Stimulated activated CD4-positive, alpha-beta T cell treated with anti-CD3 and anti-CD28 coated beads, Interleukin-2, amount 100 ng/mL, for 4 hours (primary cell): Measurements from ENCODE around the gene BTRC.

Experiments
- DNase-seq: peaks from one replicate; pipeline ENCODE4 v3.0.0-alpha.2; 2020; ENCODE audit warnings: low read depth

The BTRC gene

DNA sequence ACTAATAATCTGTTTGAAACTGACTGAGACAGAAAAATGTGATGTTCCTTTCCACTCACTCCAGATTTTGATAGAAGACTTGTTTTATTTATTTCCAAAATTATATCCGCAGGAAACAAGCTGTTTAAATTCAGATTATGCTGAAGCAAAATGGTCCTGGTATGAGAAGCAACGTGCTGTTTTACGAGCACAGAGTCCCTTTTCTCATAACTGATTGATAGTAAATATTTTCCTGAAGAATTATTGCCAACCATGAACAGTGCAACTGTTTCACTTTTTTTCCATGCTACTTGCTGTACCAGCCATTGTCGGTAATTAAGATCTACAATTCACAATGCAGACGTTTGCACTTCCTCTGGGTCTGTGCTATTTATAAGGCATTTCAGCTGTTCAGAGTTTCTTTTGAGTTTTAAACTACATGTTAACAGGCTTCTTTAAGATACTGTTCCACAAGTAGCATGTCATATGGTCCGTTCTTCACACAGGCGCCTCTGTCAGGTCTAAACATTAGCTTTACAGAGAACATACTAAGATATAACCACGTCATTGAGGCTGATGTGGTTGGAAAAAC lies 130.3 kb downstream of the BTRC start:
- no peak for DNase-seq

DNA sequence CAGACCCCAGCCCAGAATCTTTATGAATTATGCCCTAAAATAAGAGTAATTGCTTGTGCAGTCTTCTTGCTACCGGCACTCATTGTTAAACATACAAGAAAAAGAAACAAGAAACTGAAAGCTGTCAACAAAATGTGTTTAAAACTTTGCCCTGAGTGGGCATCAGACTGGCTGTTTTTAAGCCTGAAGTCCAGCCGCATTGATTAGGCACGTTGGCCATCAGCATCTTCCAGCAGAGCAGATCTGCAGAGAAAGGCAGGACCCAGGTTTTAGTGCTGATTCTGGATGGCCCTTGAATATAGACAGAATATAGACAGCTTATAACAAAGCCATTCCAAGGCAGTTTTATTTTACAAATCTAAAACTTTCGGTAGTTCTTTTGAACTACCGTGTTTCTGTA lies 131.2 kb downstream of the BTRC start:
- DNase-seq, result no peak

DNA sequence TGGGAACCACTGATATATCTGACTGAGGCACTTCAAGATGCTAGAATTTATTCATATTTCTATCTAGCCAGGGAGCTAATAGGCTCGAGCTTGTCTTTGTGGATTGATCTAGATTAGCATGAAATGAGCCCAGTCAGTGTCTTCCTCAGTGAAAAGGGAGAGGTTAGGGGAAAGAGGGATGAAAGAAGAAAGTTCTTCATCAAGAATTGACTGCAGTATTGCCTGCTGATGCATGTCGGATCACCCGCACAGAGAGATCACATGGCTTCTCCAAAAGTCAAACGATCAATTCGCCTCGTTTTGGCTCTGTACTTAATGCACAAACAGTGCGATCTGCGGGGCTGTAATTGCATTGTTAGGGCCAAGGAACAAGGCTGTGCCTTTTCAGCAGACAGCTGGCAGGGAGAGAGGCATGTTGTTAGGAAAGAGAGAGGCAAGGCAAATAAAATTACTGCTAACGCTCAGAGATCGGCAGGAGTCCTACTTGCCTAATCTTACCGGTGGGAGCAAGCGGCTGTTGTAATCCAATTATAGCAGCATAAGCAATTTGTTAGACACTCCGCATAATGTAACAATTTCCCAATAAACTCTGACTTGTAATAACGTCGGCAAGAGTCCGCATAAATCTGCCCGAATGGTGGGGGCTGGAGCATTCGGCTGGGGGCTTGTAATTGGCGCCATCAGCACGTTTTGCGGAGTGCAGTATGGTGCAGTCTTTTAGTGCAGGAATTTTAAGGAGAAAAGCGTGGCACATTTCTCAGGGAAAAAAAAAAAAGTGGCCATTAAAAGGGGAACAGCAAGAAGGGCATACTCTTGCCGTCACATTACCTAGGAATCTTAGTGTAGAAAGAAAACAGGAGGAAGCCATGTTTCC lies 132.0 kb downstream of the BTRC start:
- DNase-seq, result no peak

DNA sequence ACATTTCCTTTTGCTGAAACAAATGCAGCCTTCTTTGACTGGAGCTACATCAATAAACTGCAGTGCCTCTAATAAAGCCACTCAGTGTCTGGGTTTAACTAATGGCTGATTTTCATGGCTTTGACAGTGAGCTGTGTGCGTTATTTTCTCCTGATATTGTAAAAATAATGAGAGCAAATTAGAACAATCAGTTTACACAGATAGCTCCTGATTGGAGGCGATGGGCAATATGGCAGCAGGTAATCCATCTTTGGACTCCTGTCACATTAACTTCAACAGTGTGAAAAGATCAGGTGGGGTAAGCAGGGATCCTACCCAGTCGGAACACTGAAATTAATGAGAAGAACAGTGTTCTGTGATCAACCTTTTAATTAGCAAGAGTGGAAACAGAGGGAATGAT lies 133.4 kb downstream of the BTRC start:
- no peak for DNase-seq

DNA sequence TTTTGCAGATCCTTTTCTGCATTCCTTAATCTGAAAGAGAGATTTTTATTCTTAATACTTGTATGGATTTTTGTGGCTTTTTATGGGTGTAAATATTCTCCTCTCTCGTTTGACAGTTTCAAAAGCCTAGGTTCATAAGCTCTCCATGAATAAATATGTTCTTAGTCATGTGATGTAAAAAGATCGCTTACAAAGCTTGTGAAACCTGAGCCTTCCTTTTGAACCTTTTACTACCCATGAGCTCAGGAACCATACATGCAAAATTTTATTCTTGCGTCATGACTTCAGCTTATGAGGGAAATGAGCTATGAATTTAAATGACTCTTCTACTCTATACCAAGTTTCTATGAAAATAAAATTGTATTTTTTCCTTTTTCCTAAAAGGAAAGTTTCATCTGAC lies 135.4 kb downstream of the BTRC start:
- DNase-seq, result no peak

DNA sequence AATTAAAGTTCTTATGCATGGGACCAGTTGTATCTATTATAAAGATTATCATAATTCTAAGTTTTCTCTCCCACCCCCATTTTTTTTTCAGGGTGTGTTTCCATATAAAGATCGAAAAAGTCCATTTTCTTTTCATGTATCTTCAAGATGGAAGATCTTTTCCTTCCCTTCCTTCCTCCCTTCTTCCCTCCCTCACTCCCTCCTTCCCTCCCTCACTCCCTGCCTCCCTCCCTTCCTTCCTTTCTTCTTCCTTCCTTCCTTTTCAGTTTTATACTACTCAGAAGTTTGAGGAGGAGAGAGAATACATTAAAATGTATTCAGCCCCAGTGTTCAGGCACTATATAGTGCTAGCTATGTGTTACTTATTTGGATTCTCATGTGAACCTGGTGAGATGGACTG lies 136.1 kb downstream of the BTRC start:
- no peak for DNase-seq

DNA sequence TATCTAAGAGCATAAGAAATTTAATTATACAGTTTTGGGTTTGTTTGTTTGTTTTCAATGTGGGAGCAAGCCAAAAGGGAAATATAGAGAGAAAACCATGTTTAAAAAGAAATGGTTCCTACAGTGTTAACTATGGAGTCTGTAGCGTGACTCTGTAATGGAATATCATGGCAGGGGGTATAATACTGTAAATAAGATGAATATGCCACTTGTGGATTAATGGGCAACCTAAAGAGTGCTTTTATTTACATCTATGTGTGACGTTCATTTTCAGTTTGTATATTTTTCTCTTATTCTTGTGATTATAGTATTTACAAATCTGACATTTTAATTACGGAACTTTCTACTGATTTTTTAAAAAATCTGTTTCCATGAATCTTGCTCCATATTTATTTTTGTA lies 138.2 kb downstream of the BTRC start:
- no peak for DNase-seq

DNA sequence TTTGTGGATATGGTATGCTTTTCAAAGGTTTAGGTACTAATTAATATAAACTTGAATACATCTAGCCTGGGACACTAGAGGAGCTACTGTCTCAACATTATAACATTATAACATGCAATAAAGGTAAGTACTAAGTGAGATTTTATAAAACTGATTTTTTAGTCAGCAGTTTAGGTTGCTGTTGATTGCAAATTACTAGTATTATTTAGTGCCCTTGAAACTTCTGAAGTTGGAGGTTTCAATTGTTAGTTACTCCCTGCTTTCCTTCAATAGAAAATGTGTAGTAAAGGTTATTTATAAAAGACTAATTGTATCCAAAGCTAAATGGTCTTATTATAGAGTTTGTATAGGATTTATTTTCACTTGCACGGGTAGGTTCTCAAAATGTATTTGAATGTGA lies 138.8 kb downstream of the BTRC start:
- DNase-seq, result no peak

DNA sequence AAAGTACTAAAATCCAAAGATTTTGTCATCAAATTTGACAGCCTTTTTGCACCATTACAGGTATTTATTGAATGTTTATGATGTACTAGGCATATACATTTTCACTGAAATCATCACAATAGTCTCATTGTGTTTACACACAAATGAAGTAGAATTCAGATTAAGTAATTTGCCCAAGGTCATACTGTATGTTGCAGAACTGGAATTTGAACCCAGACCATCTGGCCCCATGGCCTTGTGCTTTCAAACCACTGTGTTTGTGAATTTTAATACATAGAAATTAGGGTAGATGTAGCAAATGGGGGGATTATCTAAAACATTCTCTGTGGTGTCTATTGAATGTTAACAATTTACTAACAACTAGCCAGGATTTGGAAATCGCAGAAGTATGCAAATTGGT lies 139.3 kb downstream of the BTRC start:
- DNase-seq, result no peak

DNA sequence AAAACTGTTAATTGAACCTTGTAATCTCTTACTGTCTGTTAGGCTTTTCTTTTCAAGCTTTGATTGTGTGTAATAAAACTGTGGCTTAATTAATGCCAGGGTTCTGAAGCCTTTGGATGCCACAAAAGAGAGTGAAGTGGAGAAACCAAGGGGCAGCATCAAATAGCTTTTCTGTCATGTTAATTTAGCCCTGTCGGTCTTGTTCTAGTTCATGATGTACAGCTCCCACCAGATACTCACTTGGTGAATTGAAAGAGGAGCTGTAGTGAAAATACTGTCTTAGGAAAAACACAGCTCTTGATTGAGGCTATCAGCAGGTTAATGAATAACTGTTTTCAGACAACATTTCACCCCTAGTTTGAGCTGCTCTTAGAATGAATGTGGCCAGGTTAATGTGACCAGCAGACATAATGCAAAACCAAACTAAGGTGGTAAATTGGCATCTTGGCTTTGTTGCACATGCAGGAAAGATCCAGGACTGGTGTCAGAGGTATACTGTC lies 139.9 kb downstream of the BTRC start:
- DNase-seq, result no peak

DNA sequence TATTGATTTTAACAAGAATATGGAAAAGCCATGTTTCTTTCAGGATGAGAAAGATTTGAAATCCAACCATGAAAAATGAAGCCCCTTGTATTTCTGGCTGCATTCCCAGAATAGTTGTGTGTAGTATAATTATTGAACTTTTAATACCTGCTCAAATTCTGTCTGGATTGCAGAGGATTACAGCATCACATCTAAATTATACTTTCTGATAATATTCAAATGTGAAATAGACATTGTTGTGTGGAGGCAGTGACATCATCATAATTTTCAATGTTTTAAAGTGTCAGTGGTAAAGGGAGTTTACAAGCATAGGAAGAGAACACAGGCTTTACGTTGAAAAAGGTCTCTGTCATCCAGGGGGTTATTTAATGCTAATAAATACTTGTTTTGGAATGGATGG lies 140.7 kb downstream of the BTRC start:
- no peak for DNase-seq

DNA sequence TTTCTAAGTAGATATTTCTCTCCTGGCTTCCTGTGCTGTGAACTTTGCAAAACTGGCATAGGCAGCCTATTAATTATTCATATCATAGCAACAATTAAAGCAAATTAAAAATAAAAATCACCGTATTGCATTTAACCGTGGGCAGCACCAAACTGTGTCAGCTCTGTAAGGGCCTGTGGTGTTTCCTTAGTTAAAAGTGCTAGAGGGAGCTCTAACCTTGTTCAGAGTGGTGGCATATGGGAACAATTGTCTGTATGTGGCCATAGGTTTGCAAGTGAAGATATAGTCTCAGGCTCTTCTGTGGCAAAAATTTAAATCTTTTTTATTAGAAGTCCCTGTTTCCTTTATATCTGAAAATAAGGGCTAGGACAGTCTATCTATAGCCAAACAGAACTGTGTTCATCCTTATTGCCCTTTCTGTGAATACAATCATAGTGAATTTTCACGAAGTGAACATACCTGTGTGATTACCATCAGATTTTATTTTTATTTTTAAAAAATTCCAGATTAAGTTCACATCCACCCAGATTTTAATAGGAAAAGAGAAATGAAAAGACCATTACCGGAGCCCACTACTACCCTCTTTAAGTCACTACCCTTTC lies 141.5 kb downstream of the BTRC start:
- DNase-seq, result no peak

DNA sequence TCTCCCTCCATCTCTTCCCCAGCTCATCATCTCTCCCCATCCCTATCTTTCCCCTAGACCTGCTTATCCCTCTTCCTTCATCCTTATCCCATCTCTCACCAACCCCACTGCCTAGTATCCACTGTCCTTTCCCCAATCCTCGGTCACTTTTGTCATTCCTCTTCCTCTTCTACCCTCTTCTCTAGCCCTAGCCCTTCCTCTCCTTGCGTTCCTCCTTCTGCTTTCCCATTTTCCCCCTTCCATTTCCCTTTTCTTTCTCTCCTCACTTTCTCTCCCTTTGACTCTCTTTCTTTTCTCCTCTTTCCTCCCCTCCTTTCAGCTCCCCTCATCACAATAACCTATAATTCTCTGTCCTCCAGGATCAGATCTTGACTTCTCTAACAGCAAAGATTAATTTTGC lies 150.5 kb downstream of the BTRC start:
- DNase-seq, result no peak

DNA sequence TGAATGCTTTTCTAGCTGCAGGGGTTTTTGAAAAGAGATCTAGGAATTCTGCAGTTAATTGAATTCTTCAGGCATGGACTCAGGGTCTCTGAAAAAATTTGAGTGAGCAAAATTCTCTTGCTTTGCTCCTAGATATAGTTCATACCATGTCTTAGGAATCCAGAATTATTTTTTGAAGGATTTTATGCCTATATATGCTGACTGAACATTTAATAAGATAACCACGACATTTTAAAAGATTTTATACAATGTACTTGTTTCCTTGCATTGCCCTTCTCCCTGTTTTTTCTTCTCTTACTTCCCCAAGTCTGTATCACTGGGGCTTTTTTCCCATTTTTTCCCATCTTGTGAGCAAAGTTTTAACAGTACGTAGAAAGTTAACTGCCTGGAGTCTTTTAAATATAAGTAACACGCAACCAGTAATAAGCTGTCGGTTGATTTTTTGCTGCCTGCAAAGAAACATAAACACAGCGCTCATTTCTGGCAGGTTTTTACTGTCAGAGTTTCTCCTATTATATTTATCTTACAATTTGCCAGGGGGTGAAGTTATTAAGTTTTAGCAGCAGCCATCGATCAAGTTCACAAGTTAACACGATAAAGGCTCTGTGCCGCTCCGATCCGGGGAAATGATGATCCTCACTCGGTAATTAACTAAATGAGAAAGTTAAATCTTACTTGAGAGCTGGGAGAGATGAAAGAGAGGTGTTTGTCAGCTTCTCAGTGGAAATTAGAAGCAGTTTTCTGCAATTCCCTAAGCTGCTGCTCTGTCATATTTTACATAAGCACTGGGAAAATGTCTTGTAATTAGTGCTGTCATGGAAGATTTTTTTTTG lies 153.1 kb downstream of the BTRC start:
- no peak for DNase-seq

DNA sequence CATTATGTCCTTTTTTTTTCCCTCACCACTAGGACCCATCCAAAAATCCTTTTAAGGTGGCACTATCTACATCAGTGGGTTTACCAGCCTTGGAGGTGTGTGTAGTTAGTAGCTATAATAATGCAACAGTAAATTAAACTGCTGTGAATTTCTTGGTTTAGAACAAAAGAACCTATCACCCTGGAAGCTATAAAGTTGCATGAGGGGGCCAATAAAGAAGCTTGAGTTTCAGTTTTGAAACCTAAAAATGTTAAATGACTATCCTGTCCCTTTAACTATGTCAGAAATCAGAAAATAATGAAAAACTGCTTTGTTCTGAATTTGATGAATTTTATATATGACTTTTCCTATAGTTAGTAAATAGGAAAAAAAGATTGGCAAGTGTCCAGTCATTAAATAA lies 153.9 kb downstream of the BTRC start:
- no peak for DNase-seq

DNA sequence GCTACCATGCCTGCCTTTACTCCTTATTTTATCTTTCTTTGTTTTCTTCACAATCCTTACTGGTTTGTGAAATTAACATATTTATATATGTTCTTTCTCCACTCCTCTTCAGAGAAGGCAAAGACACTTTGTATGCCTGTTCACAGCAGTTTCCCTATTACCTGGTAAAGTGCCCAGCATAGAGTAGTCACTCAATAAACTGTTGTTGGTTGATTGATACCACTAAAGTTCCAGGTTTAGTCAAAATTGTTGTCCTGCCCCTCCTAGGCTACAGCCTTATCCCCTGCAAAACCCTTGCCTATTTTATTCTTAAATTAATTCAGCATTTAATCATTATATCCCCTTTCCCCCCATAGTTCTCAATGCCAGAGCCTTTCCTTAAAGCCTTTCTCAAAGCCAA lies 158.0 kb downstream of the BTRC start:
- no peak for DNase-seq

DNA sequence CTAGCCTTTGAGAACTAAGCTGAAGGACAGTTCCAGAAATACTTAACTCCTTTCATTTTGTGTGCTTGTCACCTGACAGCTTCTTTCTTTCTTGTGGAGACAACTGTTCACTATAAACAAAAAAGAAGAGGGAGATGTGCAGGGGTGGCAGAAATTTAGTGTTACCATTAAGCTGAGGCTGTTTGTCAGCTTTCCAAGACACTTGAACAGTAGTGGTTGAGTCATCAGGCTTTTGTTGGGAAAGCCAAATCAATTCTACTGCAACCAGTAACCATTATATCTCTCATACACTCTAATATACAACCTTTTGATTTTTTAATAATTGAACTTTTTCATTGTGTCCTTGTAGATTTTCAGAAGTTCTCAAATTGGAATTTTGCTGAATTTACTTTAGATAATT lies 158.8 kb downstream of the BTRC start:
- no peak for DNase-seq

DNA sequence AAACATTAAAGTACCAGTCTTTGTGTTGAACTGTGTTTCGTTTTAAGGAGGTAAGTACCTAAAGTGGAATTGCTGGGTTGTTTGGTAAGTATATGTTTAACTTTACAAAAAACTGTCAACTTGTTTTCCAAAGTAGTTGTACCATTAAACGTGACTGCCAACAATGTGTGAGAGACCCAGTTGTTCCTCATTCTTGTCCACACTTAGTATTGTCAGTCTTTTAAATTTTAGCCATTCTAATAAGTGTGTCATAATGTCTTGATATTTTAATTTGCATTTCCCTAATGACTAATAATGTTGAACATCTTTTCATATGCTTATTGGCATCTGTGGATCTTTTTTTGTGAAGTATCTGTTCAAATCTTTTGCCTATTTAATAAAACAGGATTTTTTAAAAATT lies 159.8 kb downstream of the BTRC start:
- no peak for DNase-seq

DNA sequence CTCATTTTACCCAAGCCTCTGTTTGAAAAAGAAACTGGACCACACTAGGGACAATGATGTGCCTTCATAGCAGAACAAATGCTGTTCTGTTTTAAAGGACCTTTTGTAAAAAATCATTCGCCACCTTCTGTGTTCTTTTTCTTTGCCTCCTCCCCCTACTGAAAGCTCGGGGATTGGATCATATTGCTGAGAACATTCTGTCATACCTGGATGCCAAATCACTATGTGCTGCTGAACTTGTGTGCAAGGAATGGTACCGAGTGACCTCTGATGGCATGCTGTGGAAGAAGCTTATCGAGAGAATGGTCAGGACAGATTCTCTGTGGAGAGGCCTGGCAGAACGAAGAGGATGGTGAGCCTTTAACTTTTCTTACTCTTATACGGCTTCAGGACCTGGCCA lies 171.9 kb downstream of the BTRC start:
- no peak for DNase-seq

DNA sequence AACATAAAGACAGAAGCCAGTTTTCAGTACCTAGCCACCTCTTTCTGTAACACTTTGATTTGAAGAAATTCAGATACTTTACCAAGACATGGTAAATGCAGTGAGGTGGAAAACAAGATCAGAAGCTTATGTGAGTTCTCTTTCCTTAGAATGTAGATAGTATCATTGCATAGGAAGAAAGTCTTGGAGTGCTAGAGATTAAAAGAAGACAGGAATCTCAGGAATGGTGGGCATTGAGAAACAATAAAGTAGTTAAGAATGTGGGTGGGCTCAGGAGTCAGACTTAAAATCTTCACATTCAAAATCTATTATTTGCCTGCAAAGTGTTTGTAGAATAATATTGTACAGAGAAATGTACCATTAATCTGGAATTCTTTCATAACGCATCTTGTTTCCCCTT lies 175.2 kb downstream of the BTRC start:
- no peak for DNase-seq

DNA sequence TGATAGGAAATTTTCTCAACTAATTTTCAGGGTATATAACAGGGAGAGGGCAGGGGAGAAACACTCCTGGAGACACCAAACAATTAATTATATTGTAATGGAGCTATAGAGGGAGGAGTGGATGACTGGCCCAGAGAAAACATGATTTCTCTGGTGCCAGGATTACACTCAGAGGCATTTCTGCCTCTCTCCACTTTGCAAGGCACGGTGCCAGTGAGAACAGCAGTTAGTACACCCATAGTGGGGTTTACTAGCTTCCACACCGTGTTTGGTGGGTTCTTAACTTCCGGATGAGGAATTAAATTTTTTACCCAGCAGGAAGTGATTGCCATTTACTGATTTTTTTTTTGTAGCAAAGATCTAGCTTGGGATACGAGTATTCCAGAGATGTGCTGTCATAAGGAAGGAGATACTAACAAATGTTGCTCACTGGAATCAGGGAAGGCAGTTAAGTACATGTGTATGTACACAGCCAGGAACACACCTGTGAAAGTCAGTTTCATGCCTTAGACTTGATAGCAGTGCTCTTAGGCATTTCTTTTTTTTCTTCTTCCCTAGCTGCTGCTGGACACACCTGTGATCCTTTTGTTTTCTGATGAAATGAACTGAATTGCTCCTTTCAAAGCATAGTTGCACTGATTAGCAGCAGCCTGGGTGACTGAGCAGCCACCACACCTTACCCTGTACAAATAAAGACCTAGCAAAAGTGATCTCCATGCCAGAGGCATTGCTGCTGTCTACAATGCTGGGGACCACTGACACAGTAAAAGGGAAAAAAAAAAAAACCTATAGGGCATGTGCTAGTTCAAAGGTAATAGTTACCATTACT lies 176.0 kb downstream of the BTRC start:
- DNase-seq, result no peak

DNA sequence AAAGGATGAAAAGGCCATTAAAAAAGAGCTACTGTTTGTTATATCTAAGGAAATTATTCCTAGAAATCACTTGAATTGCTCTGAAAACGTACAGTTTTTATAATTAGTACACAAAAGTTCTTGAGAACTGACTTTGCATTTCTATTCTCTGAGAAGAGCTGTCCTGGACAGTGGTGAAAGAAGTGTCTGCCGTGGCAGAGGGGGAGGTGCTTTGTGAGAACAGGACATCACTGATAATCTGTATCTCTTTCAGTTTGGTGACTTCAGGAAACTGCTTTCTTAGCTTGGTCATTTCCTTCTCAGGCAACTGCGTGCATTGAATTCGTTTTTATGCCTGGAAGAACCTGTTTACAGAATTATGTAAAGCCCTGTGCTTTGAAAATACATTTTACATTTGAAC lies 182.0 kb downstream of the BTRC start:
- no peak for DNase-seq
